Activated CD4-positive, alpha-beta T cell treated with anti-CD3 and anti-CD28 coated beads for 4 hours (primary cell): ENCODE measurements around the gene POU1F1.
"Not testable (repeated sequence)": the region's sequence is repeated elsewhere in the genome, so short reads cannot be mapped to it uniquely, and the experiment has no call there.

Source experiments
- DNase-seq, 2 donors: peaks; one replicate each; pipeline ENCODE4 v3.0.0-alpha.2; 2020

POU1F1 gene, protein sequence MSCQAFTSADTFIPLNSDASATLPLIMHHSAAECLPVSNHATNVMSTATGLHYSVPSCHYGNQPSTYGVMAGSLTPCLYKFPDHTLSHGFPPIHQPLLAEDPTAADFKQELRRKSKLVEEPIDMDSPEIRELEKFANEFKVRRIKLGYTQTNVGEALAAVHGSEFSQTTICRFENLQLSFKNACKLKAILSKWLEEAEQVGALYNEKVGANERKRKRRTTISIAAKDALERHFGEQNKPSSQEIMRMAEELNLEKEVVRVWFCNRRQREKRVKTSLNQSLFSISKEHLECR

GRCh38 chr3:87276484-87276883 is at the start of gene POU1F1:
Gene POU1F1, minus strand, starts transcription at chr3:87276584. Its CDS starts 122 bp downstream, at chr3:87276462.
- no peak for DNase-seq

DNA sequence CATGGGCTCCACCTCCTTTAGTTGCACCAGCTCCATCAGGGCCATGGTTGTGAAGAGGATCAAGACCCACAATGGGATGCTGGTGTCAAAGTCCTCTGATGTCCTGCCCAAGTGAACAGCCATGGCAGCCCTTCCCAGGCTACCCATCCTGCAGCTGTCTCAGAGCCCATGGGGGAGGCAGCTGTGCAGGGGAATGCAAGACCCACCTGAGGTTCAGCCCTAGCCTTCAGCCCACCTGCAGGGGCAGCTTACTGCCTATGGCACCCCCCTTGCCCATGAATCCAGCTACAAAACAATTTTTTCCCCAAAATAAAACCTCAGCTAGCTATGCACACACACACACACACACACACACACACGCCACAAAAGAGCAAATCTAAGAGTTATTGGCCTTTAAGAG is 48.2 kb upstream of the POU1F1 start:
- DNase-seq = no peak

DNA sequence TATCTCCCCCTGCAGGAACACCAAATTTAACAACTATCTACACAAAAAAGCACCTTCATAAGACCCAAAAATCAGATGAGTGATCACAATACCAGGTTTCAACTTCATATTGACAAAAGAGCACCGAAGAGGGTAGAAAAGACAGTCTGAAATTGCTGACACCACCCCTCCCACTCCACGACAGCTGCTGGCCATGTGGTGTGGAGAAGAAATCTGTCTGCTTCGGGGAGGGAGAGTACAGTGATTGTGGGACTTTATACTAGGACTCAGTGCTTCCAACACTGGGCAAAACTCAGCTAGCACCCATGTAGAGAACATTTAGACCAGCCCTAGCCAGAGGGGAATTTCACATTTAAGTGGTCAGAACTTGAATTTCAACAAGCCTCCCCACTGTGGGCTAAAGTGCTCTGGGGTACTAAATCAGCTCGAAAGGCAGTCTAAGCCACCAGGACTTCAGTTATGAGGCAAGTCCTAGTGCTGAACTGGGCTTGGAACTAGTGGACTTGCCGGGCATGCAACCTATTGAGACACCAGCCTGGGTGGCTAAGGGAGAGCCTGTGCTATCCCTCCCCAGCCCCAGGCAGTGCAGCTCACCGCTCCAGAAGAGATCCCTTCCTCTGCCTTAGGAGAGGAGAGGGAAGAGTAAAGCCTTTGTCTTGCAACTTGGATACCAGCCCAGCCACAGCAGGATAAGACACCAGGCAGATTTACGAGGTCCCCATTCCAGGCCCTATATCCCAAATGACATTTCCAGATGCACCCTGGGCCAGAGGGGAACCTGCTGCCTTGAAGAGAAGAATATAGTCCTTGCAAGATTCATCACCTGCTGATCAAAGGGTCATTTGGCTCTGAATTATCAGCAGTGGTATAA is 44.6 kb upstream of the POU1F1 start:
- DNase-seq = no peak

DNA sequence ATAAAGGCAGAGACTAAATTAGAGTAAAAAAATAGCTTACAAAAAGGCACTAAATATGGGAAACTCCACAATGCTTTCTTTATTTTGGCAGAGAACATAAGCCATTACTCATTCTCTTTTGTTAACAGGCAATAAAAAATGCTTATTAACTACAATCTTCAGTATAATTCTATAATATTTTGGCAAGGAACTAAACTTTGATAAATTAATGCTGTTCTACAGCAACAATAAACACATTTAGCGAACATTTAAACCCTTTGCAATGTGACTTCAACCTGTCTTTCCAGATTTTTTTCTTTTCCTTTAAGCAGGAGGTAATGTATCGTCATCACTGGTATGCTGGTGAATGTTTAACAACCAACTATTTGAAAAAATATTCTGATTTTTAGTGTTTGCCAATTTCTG is 42.2 kb upstream of the POU1F1 start:
- no peak for DNase-seq

- DNase-seq = no peak
Observed at GRCh38 chr3:87317779-87318178, 41.4 kb upstream of the POU1F1 start.

DNA sequence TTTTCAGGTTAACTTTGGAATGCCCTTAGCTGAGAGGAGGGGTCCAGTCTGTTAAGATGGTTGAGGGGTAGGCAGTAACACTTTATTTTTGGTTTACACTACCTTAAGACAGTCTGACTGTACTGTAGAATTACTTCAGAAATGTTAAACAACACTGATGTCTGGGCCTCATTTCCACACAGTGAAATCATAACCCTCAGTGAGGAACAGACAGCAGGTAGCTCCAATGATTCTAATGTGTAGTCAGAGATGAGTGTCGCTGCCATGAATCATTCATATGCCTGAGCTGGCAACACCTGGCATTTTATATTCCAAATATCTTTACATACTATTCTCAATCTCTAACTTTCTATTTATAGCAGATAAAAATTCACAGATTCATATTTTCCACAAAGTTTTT is 37.3 kb upstream of the POU1F1 start:
- DNase-seq = no peak

DNA sequence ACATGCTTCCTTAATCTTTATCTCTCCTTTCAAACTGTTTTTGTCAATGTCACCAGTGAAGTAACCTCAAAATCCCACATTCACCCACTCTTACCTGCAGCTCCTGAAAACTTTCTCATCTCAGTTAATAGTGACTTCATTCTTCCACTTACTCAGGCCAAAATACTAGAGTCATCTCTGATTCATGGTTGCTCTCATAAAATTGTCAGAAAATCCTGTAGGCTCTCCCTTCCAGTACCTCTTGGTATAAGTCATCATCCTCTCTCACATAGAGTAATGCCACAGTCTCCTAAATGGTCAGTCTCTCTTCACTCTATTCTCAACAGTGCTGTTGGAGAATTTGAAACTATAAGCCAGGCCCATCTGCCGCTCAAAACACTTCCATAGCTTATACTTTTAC is 34.9 kb upstream of the POU1F1 start:
- no peak for DNase-seq

GRCh38 chr3:87309601-87310000 is 33.2 kb upstream of the POU1F1 start:
- DNase-seq = no peak

- DNase-seq = no peak
Observed at GRCh38 chr3:87307805-87308204, 31.4 kb upstream of the POU1F1 start.

DNA sequence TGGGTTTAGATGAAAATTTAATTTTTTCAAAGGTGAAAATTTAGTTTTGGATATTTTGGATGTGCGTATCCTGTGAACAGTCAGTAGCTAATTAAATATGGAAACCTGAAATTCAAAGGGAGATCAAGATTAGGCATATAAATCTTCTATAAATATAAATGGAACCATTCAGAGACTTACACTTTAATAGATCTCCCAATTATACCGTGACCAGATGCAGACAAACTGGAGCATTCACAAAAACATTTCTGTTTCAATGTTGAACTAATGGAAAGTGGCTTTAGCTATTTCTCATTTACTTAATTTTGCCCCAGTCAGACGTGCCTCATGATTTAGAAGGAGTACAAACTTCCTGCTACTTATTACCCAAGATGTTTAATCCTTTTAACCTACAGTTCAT is 29.1 kb upstream of the POU1F1 start:
- DNase-seq = no peak

- DNase-seq = not testable (repeated sequence)
Observed at GRCh38 chr3:87305031-87305430, 28.6 kb upstream of the POU1F1 start.

- no peak for DNase-seq
Observed at GRCh38 chr3:87298111-87298718, 21.8 kb upstream of the POU1F1 start.

GRCh38 chr3:87288446-87288845 is 12.1 kb upstream of the POU1F1 start:
- DNase-seq = no peak

GRCh38 chr3:87287011-87287410 is 10.6 kb upstream of the POU1F1 start:
- DNase-seq = no peak

- no peak for DNase-seq
Observed at GRCh38 chr3:87272718-87273341, 3.6 kb downstream of the POU1F1 start.

- no peak for DNase-seq
Observed at GRCh38 chr3:87270908-87271700, 5.3 kb downstream of the POU1F1 start.

GRCh38 chr3:87269723-87270122 is 6.7 kb downstream of the POU1F1 start:
- no peak for DNase-seq

DNA sequence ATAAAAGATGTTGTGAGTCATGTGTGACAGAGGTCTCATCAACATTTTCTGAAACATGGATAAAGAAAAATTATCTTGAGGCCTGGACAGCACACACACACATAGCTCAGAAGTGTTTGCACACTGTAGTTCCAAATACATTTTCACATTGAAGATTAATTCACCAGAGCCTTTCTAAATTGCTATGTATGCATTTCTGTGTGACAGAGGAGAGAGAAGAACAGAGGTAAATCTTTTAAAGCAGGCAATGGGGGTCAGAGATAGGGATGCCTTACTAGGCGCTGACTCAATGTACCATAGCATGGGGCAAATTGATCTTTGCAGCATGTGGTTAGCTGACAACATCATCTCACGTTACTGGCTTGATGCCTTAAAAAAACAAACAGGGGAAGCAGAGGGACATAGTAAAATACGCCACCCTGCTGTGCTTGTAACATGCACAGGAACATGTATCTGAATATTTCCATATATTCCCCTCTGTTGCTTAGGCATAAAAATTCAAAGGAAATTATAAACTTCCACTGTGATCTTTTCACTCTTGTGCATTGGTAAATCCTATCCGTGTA is 7.7 kb downstream of the POU1F1 start:
- DNase-seq = no peak

DNA sequence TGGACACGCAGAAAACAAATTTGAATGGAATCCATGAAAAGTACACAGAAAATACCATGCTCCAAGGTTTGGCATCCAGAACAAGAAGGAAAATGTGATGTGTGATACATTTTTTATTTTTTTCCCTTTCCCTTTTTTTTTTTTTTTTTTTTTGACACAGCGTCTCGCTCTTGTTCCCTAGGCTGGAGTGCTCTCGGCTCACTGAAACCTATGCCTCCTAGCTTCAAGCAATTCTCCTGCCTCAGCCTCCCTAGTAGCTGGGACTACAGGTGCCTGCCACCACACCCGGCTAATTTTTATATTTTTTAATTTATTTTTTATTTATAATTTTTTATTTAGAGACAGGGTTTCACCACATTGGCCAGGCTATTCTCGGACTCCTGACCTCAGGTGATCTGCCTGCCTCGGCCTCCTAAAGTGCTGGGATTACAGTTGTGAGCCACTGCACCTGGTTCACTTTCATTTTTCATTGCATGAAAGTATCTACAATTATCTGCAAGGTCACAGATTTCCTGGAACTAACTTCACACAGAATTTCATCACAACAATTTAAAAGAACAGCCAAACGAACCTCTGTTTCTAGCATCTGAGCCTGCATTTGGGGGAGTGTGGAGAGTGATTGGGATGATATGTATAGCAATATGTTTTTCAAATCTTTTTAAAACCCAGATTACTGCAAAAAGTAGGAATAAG is 8.3 kb downstream of the POU1F1 start:
- no peak for DNase-seq

DNA sequence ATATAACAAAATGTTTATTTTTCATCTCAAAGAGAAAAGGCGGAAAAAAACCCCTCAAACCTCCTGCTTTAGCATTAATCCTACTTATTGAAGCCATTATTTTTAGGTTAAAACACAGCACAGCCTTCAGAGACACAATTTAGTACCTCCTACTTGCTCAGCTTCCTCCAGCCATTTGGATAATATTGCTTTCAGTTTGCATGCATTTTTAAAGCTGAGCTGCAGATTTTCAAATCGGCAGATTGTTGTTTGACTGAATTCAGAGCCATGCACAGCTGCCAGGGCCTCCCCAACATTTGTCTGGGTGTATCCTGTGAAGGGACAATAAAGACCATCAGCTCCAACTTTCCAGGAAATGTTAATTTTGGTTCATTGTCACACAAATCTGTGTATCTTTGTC is 14.5 kb downstream of the POU1F1 start:
- DNase-seq = no peak

DNA sequence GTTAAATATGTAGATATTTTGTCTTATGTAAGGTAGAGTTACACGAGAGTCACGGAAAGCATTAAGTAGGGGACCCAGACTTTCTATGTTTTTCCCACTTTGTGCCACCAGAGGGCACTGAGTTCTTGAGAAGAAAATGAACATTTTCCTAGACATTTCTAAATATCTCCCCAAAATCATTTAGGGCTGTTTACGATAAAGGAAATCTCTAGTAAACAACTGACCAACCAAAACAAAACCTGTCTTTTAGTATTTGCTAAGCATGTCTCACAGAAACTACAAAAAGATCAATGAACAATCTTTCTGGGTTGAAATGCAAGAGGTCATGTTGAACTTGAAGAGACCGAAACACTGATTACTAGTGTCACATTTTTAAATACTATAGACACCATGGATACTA is 16.1 kb downstream of the POU1F1 start:
- DNase-seq = peak; percentile 10 to 43

GRCh38 chr3:87250009-87250408 is 26.4 kb downstream of the POU1F1 start:
- no peak for DNase-seq
